NCI-H2171 treated with DMSO at 0.1 percent for 48 hours (cell line): Measurements from ENCODE around the gene AQP12B.
"Not testable (repeated sequence)": the region's sequence is repeated elsewhere in the genome, so short reads cannot be mapped to it uniquely, and the experiment has no call there.

Experiments used
- DNase-seq: peaks from one replicate; lab custom pipeline; 2025; lab: John Stamatoyannopoulos, UW

The AQP12B gene

DNA sequence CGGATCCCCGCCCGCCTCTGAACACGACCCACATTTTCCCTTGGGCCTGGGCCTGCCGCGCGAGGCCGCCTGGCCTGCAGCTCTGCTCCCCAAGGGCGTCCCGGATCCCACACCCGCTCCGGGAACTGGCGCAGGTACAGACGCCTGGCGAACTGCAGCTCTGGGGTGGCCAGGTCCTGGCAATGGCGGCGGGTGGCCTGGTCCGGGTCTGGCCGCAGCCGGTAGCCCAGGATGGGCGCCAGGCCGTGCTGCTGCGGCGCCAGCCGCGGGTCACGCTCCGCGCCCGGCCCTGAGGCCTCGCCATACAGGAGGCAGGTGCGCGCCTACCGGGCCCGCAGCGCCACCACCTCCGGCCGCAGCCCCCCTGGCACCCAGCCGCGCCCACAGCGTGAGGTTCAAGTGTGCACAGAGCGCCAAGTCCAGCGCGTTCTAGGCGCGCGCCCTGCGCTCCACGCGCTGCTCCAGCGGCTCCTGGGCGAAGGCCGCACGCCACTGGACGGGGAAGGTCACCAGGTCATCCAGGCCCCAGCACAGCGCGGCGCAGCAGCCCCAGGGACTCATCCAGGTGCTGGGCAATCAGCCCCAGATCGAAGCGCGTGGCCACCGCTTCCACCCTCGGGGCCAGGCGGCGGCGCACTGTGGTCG, 18.5 kb upstream of the AQP12B start:
- no peak for DNase-seq

DNA sequence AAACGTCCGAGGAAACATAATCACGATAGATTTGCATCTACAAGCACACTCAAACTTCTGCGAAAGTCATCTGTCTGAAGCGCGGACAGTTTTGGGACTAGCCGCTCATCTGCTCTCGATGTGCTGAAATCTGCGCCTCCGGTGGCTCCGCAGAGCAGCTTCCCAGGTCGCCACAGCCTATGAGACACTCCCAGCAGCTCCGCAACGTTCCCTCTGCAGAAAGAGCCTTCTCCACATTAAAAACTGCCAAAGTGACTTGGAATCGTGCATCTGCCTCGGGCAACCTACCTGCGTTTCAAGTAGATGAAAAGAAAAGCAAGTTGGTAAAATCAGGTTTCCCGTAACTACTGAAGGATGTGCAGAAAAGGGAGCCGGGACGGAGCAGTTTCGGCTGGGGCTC, 17.9 kb upstream of the AQP12B start:
- DNase-seq: not testable (repeated sequence)

DNA sequence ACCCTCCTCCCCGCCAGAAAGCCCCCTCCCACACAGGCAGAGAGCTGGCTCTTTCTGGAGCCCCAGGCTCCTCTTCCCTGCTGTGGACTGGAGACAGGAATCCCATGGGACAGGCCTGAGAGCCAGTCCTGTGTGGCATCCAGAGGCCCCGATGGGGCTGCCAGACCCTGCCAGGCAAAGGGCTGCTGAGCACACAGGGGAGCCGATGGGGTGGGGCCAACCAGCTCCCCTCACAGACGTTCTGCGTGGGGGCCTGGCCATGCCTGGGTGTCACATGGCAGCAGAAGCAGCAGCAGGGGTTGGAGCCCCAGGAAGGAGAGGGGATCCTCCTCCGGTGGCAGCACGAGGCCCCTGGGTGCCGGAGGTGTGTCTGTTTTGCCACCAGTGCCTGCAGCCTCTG, 17.1 kb upstream of the AQP12B start:
- not testable (repeated sequence) for DNase-seq

DNA sequence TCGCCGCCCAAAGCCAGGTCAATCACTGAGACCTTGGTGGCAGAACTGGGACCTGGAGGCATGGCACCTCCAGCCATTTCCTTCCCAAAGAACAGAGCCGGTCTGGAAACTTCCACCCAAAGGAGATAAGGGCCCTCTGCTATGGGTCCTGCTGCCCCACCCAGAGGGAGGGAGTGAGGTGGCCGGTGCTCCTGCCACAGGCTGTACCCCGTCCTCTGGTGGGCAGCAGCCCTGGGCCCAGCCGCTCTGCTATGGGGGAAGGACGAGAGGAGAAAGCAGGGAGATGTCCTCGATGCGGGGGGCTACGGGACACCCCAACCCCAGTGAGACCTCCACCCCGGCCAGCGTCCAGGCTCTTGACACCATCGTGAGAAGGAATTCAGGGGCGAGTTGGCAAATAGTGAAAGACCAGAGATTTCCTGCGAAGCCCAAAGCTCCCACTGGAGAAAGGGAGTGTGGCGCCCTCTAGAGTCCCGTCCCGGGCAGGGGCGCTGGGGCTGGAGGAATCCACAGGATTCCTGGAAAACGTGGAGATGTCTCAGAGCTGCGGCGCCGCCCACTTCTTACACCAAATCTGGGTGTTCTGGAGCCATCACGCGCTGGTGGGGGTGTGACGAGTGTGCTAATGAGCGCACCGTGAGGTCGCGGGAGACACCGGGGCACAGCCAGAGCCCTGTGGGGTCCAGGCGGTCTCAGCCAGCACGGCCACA, 16.3 kb upstream of the AQP12B start:
- DNase-seq: not testable (repeated sequence)

DNA sequence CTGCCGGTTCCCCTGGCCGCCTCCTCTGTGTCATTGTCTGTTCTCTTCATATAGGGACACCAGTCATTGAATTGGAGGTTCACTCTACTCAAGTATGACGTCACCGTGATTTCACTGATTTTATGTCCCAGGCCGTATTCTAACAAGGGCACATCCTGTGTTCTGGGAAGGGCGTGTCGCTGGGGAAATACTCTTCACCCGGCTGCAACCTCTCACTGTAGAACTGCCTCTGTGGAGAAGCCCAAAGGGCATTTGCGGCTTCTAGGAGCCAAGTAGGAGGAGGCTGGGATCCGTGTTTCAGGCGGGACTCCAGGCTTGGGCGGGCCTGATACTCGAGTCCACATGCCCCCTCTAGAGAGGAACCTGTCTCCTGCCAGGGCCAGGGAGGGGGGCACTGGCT, 13.8 kb upstream of the AQP12B start:
- not testable (repeated sequence) for DNase-seq

DNA sequence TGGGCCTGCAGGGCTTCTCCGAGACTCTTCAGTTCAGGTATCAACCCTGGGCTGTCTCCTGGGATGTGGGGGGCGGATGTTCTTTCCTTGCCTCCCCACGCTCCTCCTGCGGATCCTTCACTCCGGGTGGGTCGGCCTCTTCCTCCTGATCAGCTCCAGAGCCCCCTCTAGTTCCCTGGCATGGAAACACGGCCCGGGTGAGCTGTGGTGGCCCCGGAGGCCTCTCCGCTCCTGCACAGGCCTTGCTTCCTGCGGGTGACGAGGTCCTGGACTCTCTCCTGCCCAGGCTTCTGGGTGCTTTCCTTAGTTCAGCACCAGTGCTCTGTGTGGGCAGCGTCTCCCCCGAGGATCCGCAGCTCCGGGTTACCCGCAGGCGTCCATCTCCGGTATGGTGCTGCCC, 12.9 kb upstream of the AQP12B start:
- not testable (repeated sequence) for DNase-seq

DNA sequence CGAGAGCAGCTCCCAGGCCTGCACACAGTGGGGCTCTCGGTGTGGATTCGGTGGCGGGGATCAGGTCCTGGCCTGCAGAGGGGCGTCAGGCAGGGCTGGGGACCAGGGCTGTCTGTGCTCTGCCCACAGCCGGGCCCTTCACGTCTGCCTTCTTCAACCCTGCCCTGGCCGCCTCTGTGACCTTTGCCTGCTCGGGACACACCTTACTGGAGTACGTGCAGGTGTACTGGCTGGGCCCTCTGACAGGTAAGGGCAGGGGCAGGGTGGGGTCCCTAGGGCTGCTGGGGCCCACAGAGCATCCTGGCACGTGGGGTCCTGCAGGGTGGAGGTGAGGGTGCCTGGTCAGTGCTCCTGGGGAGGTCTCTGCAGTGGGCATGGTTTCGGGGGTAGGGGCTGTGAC, 11.6 kb upstream of the AQP12B start:
- DNase-seq: not testable (repeated sequence)

DNA sequence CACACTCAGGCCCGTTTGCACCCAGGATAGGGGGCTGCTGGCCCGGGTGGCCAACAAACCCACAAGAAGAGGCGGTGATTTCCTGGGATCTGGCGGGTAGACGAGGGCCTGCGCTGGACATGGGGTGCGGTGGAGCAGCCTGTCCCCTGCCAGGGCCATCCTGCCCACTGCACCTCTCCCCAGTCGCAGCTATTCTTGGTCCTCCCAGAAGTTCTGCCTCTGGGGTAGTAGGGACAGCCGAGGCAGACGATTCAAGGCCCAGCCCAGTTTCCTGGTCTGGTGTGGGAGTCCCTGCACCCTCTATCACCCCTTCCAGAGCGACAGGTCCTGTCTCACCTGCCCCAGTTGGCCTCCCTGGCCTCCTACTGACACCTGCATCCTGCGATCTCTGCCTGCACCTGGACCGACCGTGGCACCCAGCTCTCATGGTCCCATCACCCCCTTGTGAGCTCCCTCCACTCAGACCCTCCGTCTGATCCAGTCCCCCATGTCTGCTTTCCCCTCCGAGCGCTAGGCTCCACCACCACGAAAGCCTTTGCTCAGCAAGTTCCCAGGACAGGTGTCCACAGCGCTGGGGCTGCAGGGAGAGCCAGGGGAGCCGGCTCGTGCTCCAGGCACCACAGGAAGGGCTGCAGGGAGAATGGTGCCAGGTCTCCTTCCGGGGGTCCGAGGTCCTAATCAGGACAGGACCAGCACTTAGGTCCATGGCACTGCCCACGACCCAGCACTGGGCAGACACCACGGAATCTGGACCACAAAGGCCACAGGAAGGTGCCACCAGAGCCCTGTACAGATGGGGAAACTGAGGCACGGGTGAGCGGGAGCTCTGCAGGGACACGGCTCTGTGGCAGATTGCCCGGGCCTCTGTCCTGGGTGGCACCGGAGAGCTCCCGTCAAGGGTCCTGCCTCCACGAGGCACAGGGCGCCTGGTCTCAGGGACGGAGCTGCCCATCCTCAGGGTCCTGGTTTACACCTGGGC, 10.2 kb upstream of the AQP12B start:
- not testable (repeated sequence) for DNase-seq

DNA sequence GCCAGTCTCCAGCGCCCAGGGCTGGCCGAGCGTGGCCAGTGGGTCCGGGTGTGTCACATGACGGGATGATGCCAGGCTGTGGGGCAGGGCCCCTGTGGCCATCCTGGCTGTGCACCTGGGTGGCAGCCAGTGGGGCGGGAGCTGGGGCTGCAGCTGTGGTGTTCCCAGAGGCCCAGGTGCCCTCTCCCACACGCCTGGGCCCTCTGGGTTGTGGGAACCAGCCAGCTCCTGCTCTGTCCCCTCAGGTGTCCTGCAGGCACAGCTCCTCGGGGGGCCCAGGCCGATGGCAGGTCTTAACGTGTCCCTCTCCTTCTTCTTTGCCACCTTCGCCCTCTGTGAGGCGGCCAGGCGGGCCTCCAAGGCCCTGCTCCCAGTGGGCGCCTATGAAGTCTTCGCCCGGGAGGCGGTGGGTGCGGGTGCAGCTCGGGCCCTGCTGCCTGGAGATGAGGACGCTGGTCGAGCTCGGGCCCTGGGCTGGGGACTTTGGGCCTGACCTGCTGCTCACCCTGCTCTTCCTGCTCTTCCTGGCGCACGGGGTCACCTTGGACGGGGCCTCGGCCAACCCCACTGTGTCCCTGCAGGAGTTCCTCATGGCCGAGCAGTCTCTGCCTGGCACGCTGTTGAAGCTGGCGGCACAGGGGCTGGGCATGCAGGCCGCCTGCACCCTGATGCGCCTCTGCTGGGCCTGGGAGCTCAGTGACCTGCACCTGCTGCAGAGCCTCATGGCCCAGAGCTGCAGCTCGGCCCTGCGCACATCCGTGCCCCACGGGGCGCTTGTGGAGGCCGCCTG, 9.1 kb upstream of the AQP12B start, which contains the start of gene AQP12A:
Gene AQP12A (plus strand): TSS at position 236 of the 790 bp plus-strand sequence. CDS start 48 bp downstream, at position 284.
- DNase-seq: not testable (repeated sequence)

DNA sequence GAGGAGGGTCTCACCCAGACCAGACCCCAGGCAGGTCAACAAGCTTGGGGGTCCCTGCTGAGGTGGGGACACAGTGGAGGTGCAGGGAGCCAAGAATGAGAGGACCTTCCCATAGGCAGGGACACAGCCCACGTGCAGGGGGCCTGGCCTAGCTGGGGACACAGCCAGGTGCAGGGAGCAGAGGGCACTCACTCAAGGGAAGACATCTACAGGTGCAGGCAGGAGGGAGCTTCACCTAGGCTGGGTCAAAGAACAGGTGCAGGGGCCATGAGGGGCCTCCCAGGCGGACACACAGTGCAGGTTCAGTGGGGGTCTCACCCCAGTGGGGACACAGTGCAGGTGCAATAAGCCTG, 8.4 kb upstream of the AQP12B start:
- not testable (repeated sequence) for DNase-seq

DNA sequence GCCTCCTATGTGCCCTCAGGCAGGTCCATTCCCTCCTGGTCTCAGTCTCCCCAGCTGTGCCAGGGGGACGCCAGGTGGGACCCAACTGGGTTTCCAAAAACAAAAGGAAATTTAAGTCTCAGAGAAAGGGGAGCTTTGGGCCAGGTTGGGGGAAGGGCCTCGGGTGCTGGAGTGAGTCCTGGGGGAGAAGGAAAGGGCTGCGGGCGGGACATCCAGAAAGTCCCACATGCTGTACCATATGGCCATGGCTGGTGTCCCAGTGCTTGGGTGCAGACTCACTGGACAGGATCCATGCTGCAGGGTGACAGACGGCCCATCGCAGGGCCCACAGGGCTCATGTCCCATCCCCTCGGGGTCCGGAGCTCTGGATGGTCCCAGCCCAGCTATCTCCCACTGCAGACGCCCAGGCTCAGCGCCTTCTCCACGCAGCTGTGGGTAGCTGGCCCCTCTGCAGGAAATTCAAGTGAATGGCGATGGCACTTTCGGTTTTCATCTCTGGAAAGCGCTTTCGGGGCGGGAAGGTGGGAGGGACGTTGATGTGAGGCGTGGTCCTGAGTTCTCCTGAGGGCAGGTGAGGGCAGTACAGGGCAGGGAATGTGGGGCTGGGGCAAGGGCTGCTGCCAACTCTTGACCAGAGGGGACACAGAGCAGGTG, 7.9 kb upstream of the AQP12B start:
- not testable (repeated sequence) for DNase-seq

DNA sequence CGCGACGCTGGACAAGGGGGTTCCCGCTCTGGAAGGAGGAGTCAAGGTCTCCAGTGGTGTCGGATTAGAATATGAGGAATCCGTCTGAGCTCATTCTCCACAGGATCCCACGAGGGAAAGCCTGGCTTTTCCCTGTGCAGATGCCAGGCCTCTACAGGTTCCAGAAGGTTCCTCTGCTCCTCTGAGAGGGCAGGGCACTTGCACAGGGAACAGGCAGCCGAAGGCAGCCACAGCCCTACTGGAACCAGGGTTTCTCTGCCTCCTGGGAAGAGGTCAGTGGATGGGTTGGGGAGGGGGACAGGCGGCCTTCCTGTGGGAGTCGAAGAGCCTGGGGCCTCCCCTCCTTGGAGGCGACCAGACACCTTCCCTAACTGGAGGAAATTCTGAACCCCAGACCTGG, 7.3 kb upstream of the AQP12B start:
- DNase-seq: no peak

DNA sequence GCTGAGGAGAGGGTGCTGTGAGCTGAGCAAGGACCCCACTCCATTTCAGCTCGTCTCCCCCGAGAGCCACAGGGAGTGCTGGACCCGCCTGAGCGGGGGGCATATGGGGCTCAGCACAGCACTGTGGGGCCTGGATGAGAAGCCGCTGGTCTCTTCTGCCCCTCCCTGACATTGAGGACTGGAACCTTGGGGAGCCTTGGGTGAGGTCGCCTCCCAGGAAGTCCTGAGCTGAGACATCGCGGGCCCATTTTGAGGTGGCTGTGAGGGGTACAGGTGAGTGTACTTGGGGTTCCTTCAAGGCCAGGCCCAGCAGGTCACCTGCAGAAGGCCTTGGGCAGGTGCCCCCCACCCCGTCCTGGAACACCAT, 5.9 kb upstream of the AQP12B start:
- DNase-seq: no peak

DNA sequence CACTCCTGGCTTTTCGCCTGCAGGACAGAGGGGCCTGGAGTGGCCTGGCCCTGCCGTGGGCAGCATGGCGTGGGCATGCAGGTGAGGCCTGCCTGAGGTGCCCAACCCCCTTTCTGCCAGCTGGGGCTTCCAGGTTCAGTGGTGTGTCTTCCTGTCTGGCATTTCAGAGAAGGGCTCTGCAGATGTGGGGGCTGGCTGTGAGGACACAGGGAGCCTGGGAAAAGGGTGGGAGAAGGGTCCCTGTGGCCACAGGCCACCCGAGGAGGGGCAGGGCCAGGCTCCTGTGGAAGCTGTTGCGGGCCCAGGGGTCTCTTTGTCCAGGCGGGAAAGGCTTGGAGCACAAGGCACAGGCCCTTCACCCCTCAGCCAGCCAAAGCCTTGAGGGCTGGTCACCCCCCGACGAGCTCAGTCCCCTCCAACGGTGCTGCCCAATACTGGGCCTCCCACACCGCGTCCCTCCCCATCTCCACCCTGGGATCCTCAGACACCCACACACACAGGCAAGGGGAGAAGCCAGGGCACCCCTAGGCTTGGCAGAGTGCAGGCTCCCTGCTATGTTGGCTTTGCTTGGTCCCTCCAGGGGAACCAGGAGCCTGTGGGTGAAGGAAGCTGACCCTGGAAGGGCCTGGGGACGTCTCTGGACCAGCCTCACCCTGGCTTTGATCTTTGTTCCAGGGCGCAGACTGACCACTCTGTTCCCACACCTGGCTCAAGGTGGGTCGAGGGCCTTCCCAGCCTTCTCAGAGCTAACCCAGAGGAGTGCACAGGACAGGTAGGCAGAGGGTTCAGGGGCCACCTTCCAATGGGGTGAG, 5.3 kb upstream of the AQP12B start:
- DNase-seq: no peak

DNA sequence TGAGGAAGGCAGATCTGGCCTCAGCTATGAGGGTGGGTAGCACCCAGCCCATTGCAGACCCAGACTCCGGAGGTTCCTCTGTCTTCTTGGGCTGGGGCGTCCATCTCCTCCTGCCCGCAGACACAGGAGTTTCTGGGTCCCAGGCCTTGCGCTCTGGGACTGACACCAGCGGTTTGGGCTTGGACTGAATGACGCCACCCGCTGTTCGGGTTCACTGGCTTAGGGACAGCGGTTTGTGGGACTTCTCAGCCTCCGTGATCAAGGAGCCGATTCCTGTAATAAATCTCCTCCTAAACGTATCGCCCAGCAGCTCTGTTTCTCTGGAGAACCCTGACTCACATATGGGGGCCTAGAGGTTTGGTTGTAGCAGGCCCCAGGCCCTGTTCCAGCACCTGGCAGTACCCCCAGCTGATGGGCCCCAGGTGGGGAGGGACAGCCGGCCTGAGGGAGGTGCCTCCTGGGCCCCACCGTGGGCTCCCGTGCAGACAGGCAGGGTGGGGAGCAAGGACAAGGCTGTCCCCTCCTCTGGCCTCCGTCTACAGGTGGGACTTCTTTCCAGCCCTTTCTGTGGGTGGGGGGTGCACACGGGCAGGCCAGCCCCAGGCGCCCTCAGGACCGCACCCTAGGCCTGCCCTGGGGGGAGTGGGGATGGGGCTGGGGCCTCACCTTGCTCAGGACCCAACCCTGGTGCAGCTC, 4.5 kb upstream of the AQP12B start:
- DNase-seq: no peak

DNA sequence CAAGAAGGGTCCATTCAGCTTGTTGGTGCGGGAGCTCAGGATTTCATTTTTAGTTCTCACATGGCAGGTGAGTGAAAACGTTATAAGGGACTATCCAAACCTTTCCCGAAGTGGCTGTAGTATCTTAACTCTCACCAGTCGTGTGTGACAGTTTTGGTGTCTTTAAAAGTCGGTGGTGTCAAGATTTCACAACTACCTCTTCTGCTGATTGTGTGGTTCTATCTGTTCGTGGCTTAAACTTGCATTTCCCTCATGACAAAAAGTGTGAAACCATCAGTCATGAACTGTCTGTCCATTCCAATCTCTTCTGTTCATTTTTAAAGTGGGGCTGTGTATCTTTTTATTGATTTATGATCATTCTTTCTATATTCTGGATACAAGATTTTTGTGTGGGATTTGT, 3.8 kb upstream of the AQP12B start:
- no peak for DNase-seq

DNA sequence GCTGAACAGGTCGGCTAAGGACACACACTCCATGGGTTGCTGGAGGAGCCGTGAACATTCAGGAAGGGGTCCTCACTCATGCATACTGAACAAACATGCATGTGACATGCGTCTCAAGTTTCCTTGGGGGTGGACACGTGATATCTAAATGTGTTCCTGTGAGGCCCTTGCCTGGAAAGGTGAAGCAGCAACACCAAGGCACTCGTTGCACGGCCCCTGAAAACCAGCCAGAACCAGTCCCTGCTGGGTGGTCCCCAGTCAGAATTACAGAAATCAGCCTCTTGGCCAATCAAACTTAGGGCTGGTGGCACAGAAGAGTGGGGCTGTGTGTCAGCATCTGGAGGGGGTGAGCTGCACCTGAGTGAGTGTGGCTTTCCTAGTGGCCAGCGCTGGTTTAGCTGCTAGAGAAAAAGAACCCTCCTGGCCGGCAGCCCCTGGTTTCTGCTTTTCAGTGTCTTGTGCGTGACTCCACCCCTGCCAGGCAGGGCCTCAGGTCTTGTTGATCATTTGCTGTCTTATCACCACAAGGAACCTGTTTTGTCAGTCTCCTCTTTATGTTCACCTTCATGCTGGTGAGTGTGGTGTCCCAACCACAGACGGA, 3.2 kb upstream of the AQP12B start:
- peak; percentile 30 for DNase-seq

DNA sequence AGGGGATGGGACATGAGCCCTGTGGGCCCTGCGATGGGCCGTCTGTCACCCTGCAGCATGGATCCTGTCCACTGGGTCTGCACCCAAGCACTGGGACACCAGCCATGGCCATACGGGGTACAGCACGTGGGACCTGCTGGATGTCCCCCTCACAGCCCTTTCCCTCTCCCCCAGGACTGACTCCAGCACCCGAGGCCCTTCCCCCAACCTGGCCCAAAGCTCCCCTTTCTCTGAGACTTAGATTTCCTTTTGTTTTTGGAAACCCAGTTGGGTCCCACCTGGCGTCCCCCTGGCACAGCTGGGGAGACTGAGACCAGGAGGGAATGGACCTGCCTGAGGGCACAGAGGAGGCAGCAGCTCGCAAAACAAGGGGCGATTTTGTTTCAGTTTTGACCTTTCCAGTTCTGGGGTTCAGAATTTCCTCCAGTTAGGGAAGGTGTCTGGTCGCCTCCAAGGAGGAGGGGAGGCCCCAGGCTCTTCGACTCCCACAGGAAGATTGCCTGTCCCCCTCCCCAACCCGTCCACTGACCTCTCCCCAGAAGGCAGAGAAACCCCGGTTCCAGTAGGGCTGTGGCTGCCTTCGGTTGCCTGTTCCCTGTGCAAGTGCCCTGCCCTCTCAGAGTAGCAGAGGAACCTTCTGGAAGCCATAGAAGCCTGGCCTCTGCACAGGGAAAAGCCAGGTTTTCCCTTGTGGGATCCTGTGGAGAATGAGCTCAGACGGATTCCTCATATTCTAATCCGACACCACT, 1.5 kb upstream of the AQP12B start:
- not testable (repeated sequence) for DNase-seq
